ENCODE data around the gene DLGAP1. TPM values are rescaled to one million over a fixed set of nuclear protein-coding genes. Genes with fewer than 3 reads are reported as not detected.

The DLGAP1 gene
- total and polyA plus RNA-seq, 2 of the 4 experiments (the other 2 are of a cell fraction): under 0.01 to 0.09 TPM

DNA sequence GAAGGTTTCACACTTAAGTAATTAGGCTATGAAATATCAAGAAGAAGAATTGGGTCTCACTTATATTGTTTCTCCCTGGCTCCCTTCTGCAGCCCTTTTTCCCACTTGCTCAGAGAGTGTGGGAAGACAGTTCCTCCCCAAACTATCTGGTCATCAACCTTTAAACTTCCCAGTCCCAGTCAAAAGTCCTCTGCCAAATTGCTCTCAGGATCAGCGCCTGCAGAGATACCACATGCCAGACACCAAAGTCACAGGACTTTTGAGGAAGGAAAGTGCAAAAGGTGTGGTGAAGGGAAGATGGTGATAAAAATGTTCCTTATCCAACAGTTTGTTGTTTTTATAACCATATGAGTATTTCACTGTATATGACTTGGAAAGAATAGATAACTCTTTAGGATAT lies 51.3 kb downstream of the DLGAP1 start:
- WGBS, 2 experiments (ENCODE audit: extremely low coverage in 2 of 2, insufficient read length in 1 of 2): no CpG with 5 or more reads among the region's 1 CpG
- Histone ChIP-seq H4K20me1 (ENCODE audit: insufficient read depth, low read length) (no peaks in the 10 kb centered on the region), H3K9me3 (ENCODE audit: control insufficient read depth, insufficient read depth, low read length) (peaks cover 12% of the 10 kb centered on the region), H2BK5ac (ENCODE audit: low read depth, low read length, poor library complexity, severe bottlenecking) (no peak overlapping the region), H3K9me1 (ENCODE audit: insufficient read depth, low read length) (no peaks in the 10 kb centered on the region), H2BK15ac (ENCODE audit: low read depth, low read length) (no peak overlapping the region), H3K4me3 (ENCODE audit: insufficient read depth, low read depth, low read length) (no peak overlapping the region), H2AFZ (replicated peaks; ENCODE audit: low read length, poor library complexity) (no peak overlapping the region), H4K5ac (ENCODE audit: low read depth, low read length) (no peak overlapping the region), H2BK20ac (ENCODE audit: low read depth, low read length) (no peak overlapping the region), H3K36me3 (ENCODE audit: control insufficient read depth, insufficient read depth, low read length) (no peaks in the 10 kb centered on the region), H2AK5ac (ENCODE audit: low read depth, low read length) (no peak overlapping the region), H2BK120ac (ENCODE audit: low read depth, low read length) (no peak overlapping the region), H2AK9ac (replicated peaks; ENCODE audit: low read depth, low read length, poor library complexity) (no peak overlapping the region), H3K4ac (ENCODE audit: low read depth, low read length) (no peak overlapping the region), H4K8ac (ENCODE audit: low read depth in 2 of 2, low read length in 2 of 2) (no peak overlapping the region), H3K4me1 (ENCODE audit: control insufficient read depth, insufficient read depth, low read length) (no peaks in the 10 kb centered on the region), H3K4me2 (ENCODE audit: low read depth, low read length) (no peak overlapping the region), H3K79me1 (ENCODE audit: low read depth in 1 of 2, low read length in 2 of 2) (no peaks in the 10 kb centered on the region), H3K18ac (ENCODE audit: low read depth, low read length) (no peak overlapping the region), H3K9ac (ENCODE audit: low read depth, low read length) (no peak overlapping the region), H3K56ac (ENCODE audit: extremely low read depth, insufficient read depth, low read length) (no peak overlapping the region), H4K91ac (ENCODE audit: insufficient read depth, low read depth, low read length) (no peak overlapping the region), H3K27me3 (ENCODE audit: control insufficient read depth, insufficient read depth, low read length) (no peaks in the 10 kb centered on the region), H3K14ac (replicated peaks; ENCODE audit: low read depth, low read length) (no peak overlapping the region), H3K27ac (ENCODE audit: insufficient read depth, low read length) (no peak overlapping the region), H3K23ac (ENCODE audit: low read depth, low read length) (no peak overlapping the region)
- in situ Hi-C loops (cut with MboI; ENCODE audit: low sequenced_read_pairs): no loop called here
- ChIA-PET POLR2A (ENCODE audit: unreplicated experiment) (no interaction called here), CTCF (no interaction called here)
- intact Hi-C loops (cut with micrococcal nuclease): no loop called here
- no TSS peak for BruUV-seq (replicated peaks)
- dilution Hi-C loops (cut with HindIII; ENCODE audit: low sequenced_read_pairs, unreplicated experiment): no loop called here
- TF ChIP-seq USF2 (IDR thresholded peaks at IDR 0.05; ENCODE audit: low read depth, low read length) (no peak), CEBPB (IDR thresholded peaks at IDR 0.05; ENCODE audit: low read depth, low read length) (no peak), CHD1 (IDR thresholded peaks at IDR 0.05; ENCODE audit: low read depth, low read length) (no peak), SMC3 (IDR thresholded peaks at IDR 0.05; ENCODE audit: low read depth, low read length) (no peak), RFX5 (IDR thresholded peaks at IDR 0.05; ENCODE audit: low read depth, low read length) (no peak), MAFK (IDR thresholded peaks at IDR 0.05; ENCODE audit: low read depth, low read length) (no peak), RCOR1 (IDR thresholded peaks at IDR 0.05; ENCODE audit: insufficient replicate concordance, low read length) (no peak), MXI1 (IDR thresholded peaks at IDR 0.05; ENCODE audit: borderline replicate concordance, low read depth, low read length) (no peak), NFE2L2 (IDR thresholded peaks at IDR 0.05; ENCODE audit: low read depth, low read length) (no peak), MAZ (IDR thresholded peaks at IDR 0.05; ENCODE audit: borderline replicate concordance, low read depth, low read length) (no peak), POLR2A (IDR thresholded peaks at IDR 0.05; ENCODE audit: low read depth, low read length) (no peak), RAD21 (IDR thresholded peaks at IDR 0.05; ENCODE audit: low read length) (no peak), FOS (IDR thresholded peaks at IDR 0.05; ENCODE audit: low read depth, low read length) (no peak), BHLHE40 (IDR thresholded peaks at IDR 0.05; ENCODE audit: low read depth, low read length) (no peak), ELK1 (IDR thresholded peaks at IDR 0.05; ENCODE audit: borderline replicate concordance, low read depth, low read length) (no peak)
- TF ChIP-seq, protein P1, sequence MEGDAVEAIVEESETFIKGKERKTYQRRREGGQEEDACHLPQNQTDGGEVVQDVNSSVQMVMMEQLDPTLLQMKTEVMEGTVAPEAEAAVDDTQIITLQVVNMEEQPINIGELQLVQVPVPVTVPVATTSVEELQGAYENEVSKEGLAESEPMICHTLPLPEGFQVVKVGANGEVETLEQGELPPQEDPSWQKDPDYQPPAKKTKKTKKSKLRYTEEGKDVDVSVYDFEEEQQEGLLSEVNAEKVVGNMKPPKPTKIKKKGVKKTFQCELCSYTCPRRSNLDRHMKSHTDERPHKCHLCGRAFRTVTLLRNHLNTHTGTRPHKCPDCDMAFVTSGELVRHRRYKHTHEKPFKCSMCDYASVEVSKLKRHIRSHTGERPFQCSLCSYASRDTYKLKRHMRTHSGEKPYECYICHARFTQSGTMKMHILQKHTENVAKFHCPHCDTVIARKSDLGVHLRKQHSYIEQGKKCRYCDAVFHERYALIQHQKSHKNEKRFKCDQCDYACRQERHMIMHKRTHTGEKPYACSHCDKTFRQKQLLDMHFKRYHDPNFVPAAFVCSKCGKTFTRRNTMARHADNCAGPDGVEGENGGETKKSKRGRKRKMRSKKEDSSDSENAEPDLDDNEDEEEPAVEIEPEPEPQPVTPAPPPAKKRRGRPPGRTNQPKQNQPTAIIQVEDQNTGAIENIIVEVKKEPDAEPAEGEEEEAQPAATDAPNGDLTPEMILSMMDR (conservative IDR thresholded peaks at IDR 0.05; ENCODE audit: low read depth, low read length): no peak
- ATAC-seq (ENCODE audit: low read depth): no peak
- no peak for DNase-seq
